GM12878 (cell line): ENCODE results near the gene KEL. TPM values are rescaled to one million over a fixed set of nuclear protein-coding genes. Genes with fewer than 3 reads are reported as not detected.

Experiments used
- ATAC-seq: fragments of 200-7000 bp; cut with Tn5 transposase; 3 replicates; pipeline ENCODE4 v1.9.1; 2020; ENCODE audit warnings: mild to moderate bottlenecking, moderate library complexity
- BruUV-seq: library from RNA; stranded (reverse); fragments of 400-500 nt; replicated peaks from 2 replicates; lab custom pipeline; 2021; lab: Mats Ljungman, UMichigan
- CTCF ChIA-PET: fragments of 300-600 bp; sonication (Branson Sonifier 250); formaldehyde crosslinking; extraction: SDS; loops from one replicate; lab custom pipeline; 2021; ENCODE audit warnings: inconsistent platforms; lab: Yijun Ruan, JAX
- POLR2A ChIA-PET: fragments of 350-600 bp; formaldehyde crosslinking; extraction: SDS; loops from one replicate; lab custom pipeline; 2021; ENCODE audit warnings: inconsistent platforms; lab: Charles Lee
- RAD21 ChIA-PET: fragments of 300-600 bp; sonication (Branson Sonifier 250); formaldehyde crosslinking; loops from one replicate; lab custom pipeline; 2023; ENCODE audit warnings: antibody characterized with exemption; ENCODE audit not compliant: unreplicated experiment; lab: Charles Lee
- SMC1A ChIA-PET: fragments of 300-600 bp; sonication (Branson Sonifier 250); formaldehyde crosslinking; loops from one replicate; lab custom pipeline; 2023; ENCODE audit not compliant: unreplicated experiment, uncharacterized antibody; lab: Charles Lee
- DNase-seq: peaks from one replicate; pipeline ENCODE4 v3.0.0-alpha.2; 2011; ENCODE audit warnings: low read depth, low spot score
- FAIRE-seq: peaks from 3 replicates; lab custom pipeline; 2011; peaks lifted over from hg19 to GRCh38; lab: Jason Lieb, UNC
- H2AFZ ChIP-seq: 2 replicates; pipeline ENCODE4 v1.6.0; 2011; ENCODE audit warnings: low read depth, low read length, control low read depth; ENCODE audit not compliant: control insufficient read depth
- H3K27ac ChIP-seq: 2 replicates; pipeline ENCODE4 v1.5.1; 2011; ENCODE audit warnings: control low read depth; ENCODE audit not compliant: control insufficient read depth, insufficient read depth
- H3K27me3 ChIP-seq, 2 experiments: replicated peaks in 1 of 2; 2 replicates each; pipeline versions ENCODE4 v1.6.0 to v1.6.1; 2011; ENCODE audit warnings: low read length in 1 of 2; ENCODE audit not compliant: control insufficient read depth in 2 of 2, insufficient read depth in 2 of 2
- H3K36me3 ChIP-seq, 2 experiments: 2 replicates each; pipeline ENCODE4 v1.5.1; 2011; ENCODE audit warnings: low read length in 1 of 2; ENCODE audit not compliant: control insufficient read depth in 2 of 2, insufficient read depth in 2 of 2
- H3K4me1 ChIP-seq: 2 replicates; pipeline ENCODE4 v1.6.1; 2011; ENCODE audit warnings: mild to moderate bottlenecking, low read length, moderate library complexity, mixed read lengths; ENCODE audit not compliant: control insufficient read depth, insufficient read depth
- H3K4me2 ChIP-seq: 2 replicates; pipeline ENCODE4 v1.6.0; 2011; ENCODE audit warnings: control low read depth; ENCODE audit not compliant: control insufficient read depth, insufficient read depth
- H3K4me3 ChIP-seq: fragments of 200-600 bp; sonication (generic); 2 replicates; pipeline ENCODE4 v1.5.1; 2016
- H3K79me2 ChIP-seq: 2 replicates; pipeline ENCODE4 v1.6.0; 2011; ENCODE audit warnings: low read length; ENCODE audit not compliant: control insufficient read depth, insufficient read depth
- H3K9ac ChIP-seq: 2 replicates; pipeline ENCODE4 v1.8.0; 2011; ENCODE audit warnings: low read length, control low read depth, mixed read lengths; ENCODE audit not compliant: control insufficient read depth, insufficient read depth
- H3K9me3 ChIP-seq: replicated peaks from 3 replicates; pipeline ENCODE4 v1.5.1; 2011; ENCODE audit warnings: mild to moderate bottlenecking, low read length; ENCODE audit not compliant: control insufficient read depth, insufficient read depth
- H4K20me1 ChIP-seq: 2 replicates; pipeline ENCODE4 v1.6.0; 2011; ENCODE audit not compliant: control insufficient read depth, insufficient read depth
- ATF2 ChIP-seq: IDR thresholded peaks from 2 replicates; pipeline ENCODE4 v1.6.1; 2012; ENCODE audit warnings: low read length, inconsistent platforms
- BMI1 ChIP-seq: fragments of 450-650 bp; IDR thresholded peaks from 2 replicates; pipeline ENCODE4 v1.6.1; 2016; ENCODE audit warnings: mild to moderate bottlenecking, moderate library complexity, borderline replicate concordance
- CREB1 ChIP-seq: IDR thresholded peaks from 2 replicates; pipeline ENCODE4 v1.6.1; 2012; ENCODE audit warnings: low read depth, mild to moderate bottlenecking, inconsistent platforms
- HDGF ChIP-seq: fragments of 450-650 bp; IDR thresholded peaks from 2 replicates; pipeline ENCODE4 v1.6.1; 2016; ENCODE audit warnings: antibody characterized with exemption
- IKZF1 ChIP-seq: fragments of 450-650 bp; conservative IDR thresholded peaks from 2 replicates; pipeline ENCODE4 v1.6.1; 2017; ENCODE audit warnings: antibody characterized with exemption, mild to moderate bottlenecking
- KLF5 ChIP-seq: fragments of 450-650 bp; IDR thresholded peaks from 2 replicates; pipeline ENCODE4 v1.6.1; 2014; ENCODE audit warnings: mild to moderate bottlenecking; ENCODE audit not compliant: partially characterized antibody
- PAX5 ChIP-seq: IDR thresholded peaks from 2 replicates; pipeline ENCODE4 v1.6.1; 2011; ENCODE audit warnings: low read depth, low read length, borderline replicate concordance
- PKNOX1 ChIP-seq: fragments of 450-650 bp; IDR thresholded peaks from 2 replicates; pipeline ENCODE4 v1.6.1; 2016; ENCODE audit warnings: mild to moderate bottlenecking
- POU2F2 ChIP-seq: IDR thresholded peaks from 3 replicates; pipeline ENCODE4 v1.6.1; 2011; ENCODE audit warnings: low read depth, mild to moderate bottlenecking, low read length, borderline replicate concordance
- RAD51 ChIP-seq: fragments of 450-650 bp; IDR thresholded peaks from 2 replicates; pipeline ENCODE4 v1.6.1; 2016; ENCODE audit warnings: moderate library complexity, mild to moderate bottlenecking, inconsistent platforms
- SUZ12 ChIP-seq: fragments of 200-600 bp; sonication (generic); IDR thresholded peaks from one replicate; pipeline ENCODE4 v1.6.1; 2018; ENCODE audit warnings: antibody characterized with exemption, mild to moderate bottlenecking; ENCODE audit not compliant: unreplicated experiment
- TCF12 ChIP-seq: IDR thresholded peaks from 2 replicates; pipeline ENCODE4 v1.6.1; 2011; ENCODE audit warnings: low read depth, mild to moderate bottlenecking, low read length
- YY1 ChIP-seq: IDR thresholded peaks from 2 replicates; pipeline ENCODE4 v1.6.1; 2011; ENCODE audit warnings: low read depth, mild to moderate bottlenecking, low read length
- ZNF24 ChIP-seq: fragments of 450-650 bp; IDR thresholded peaks from 2 replicates; pipeline ENCODE4 v1.6.1; 2017; ENCODE audit warnings: antibody characterized with exemption, mild to moderate bottlenecking
- WGBS: methylation state at CpG from one replicate; pipeline ENCODE4 v1.1.6; 2016; ENCODE audit warnings: low lambda C conversion rate; ENCODE audit not compliant: insufficient replicate concordance, insufficient coverage; ENCODE audit errors: missing lambda C conversion rate; 5-methylcytosine and 5-hydroxymethylcytosine counted together
- in situ Hi-C: fragments of 300-500 bp; cut with MboI; formaldehyde crosslinking; loops from 9 replicates; pipeline ENCODE4 v1.14.3; 2018; ENCODE audit warnings: mixed read lengths
- intact Hi-C: fragments of 100-400 bp; cut with micrococcal nuclease; formaldehyde crosslinking; loops from one replicate; pipeline ENCODE4 v1.14.2; 2022; ENCODE audit not compliant: unreplicated experiment
- polyA plus RNA-seq, 11 experiments: library from polyadenylated mRNA; depleted of rRNA in 4 of 11; unstranded in 6 of 11; stranded (reverse) in 5 of 11; fragments of >200 nt; fragmentation: Nextera tagmentation in 4 of 11; fragmentation: Illumina TruSeq in 1 of 11; extraction: Ambion mirVana in 4 of 11; extraction: Trizol in 1 of 11; gene quantifications; 1 replicate in 1 of 11; 2 replicates in 10 of 11; pipeline versions ENCODE4 v1.2.1 to v1.2.3, GENCODE V29; 2011 to 2016; ENCODE audit warnings: inconsistent platforms in 2 of 11, missing spikeins in 2 of 11, low read depth in 1 of 11
- total RNA-seq, 4 experiments: library from RNA; depleted of rRNA in 3 of 4; stranded (reverse); fragments of >200 nt in 3 of 4; fragmentation: Illumina TruSeq in 1 of 4; extraction: Trizol in 1 of 4; gene quantifications; 2 replicates each; pipeline versions ENCODE4 v1.2.1 to v1.2.3, GENCODE V29; 2013 to 2021
- TF ChIP-seq, protein P1 (sequence below): IDR thresholded peaks from 2 replicates; pipeline ENCODE4 v1.6.1; 2012; ENCODE audit warnings: low read depth, low read length, improper control_type of control experiment

Gene KEL
- total and polyA plus RNA-seq, 10 of the 15 experiments (the other 5 are each of a cell fraction or from before 2014, with no cell fraction given) = 0.10 to 0.73 (median 0.23) TPM; not detected in 2

DNA sequence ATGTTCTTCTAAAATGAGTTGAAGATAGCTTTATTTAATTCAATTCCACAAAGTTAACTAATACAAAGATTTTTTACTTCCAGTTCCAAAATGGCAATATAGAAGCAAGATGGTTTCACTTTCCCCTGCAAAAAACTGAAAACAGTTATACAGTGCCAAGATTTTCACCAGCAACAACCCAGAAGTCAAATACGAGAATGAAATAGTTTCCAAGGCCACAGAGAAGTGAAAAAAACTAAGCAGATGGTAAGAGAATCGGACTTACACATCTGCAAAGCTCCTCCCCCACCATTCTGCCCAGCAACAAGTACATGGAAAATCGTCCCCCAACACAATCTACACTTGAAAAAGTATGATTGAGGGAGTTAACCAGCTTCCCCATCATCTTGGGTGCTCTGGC lies 30.3 kb upstream of the KEL start:
- intact Hi-C loops = no loop called here
- no peak overlapping the region for H3K9ac ChIP-seq
- no peak for TF ChIP-seq IKZF1
- TF ChIP-seq ZNF24 = no peak
- no peak for TF ChIP-seq TCF12
- no peak for TF ChIP-seq HDGF
- TF ChIP-seq SUZ12 = no peak
- TF ChIP-seq POU2F2 = no peak
- no peak for TF ChIP-seq YY1
- TF ChIP-seq, protein P1, sequence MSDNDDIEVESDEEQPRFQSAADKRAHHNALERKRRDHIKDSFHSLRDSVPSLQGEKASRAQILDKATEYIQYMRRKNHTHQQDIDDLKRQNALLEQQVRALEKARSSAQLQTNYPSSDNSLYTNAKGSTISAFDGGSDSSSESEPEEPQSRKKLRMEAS = no peak
- TF ChIP-seq PAX5 = no peak
- no peaks in the 10 kb centered on the region for H3K4me1 ChIP-seq
- DNase-seq (no peak), FAIRE-seq (no peak), ATAC-seq (no peak; the same call in 2 of the 3 replicates)
- no peaks in the 10 kb centered on the region for H3K79me2 ChIP-seq
- no peaks in the 10 kb centered on the region for H4K20me1 ChIP-seq
- in situ Hi-C loops = no loop called here
- 3% methylated on average over 3 of the region's 3 CpGs for WGBS
- RAD21 ChIA-PET = interaction anchor here (1.2 kb wide), 1 partner anchor 10 kb away, joined by 3 read pairs; no protein-coding TSS in a partner anchor
- no peaks in the 10 kb centered on the region for H3K27me3 ChIP-seq
- H2AFZ ChIP-seq = no peak overlapping the region; the same call in 1 of the 2 replicates
- POLR2A ChIA-PET = no interaction called here
- no peak overlapping the region for H3K27ac ChIP-seq
- no peak overlapping the region for H3K4me3 ChIP-seq
- no peaks in the 10 kb centered on the region for H3K36me3 ChIP-seq
- no peaks in the 10 kb centered on the region for H3K9me3 ChIP-seq
- SMC1A ChIA-PET = interaction anchor here (0.6 to 2.3 kb wide), 5 partner anchors 10 to 382 kb away, joined by 3 to 17 read pairs (median 3); no protein-coding TSS in a partner anchor
- BruUV-seq = no TSS peak
- no peak overlapping the region for H3K4me2 ChIP-seq
- CTCF ChIA-PET = interaction anchor here (1.4 to 2.4 kb wide), 5 partner anchors 11 to 223 kb away, joined by 4 to 12 read pairs (median 8); no protein-coding TSS in a partner anchor

GRCh38 chr7:142984297-142984696 lies 22.1 kb upstream of the KEL start:
- WGBS = 0% methylated on average over 1 of the region's 1 CpG
- FAIRE-seq = no peak
- CTCF ChIA-PET = interaction anchor here (0.5 to 2.1 kb wide), 4 partner anchors 15 to 396 kb away, joined by 3 to 5 read pairs (median 3); no protein-coding TSS in a partner anchor
- ATAC-seq = no peak
- Histone ChIP-seq H3K9me3 (no peaks in the 10 kb centered on the region), H3K4me1 (no peaks in the 10 kb centered on the region), H3K27me3 (no peaks in the 10 kb centered on the region), H3K36me3 (no peaks in the 10 kb centered on the region), H2AFZ (no peak overlapping the region), H3K79me2 (no peaks in the 10 kb centered on the region), H4K20me1 (no peaks in the 10 kb centered on the region), H3K4me3 (no peak overlapping the region), H3K27ac (no peak overlapping the region), H3K9ac (no peak overlapping the region), H3K4me2 (no peak overlapping the region)
- RAD21 ChIA-PET = no interaction called here
- intact Hi-C loops (no loop called here), in situ Hi-C loops (no loop called here)
- SMC1A ChIA-PET = no interaction called here
- POLR2A ChIA-PET = no interaction called here
- BruUV-seq = no TSS peak
- no peak for DNase-seq
- TF ChIP-seq PKNOX1 (no peak), ATF2 (no peak), CREB1 (no peak), RAD51 (no peak), HDGF (no peak), BMI1 (no peak), KLF5 (no peak)
